Renal cortical epithelial cell (primary cell): ENCODE results near the gene ALDH1A2. TPM values are rescaled to one million over a fixed set of nuclear protein-coding genes. Genes with fewer than 3 reads are reported as not detected.

Source experiments
- DNase-seq: peaks from one replicate; pipeline ENCODE4 v3.0.0-alpha.2; 2011; ENCODE audit warnings: low read depth
- total RNA-seq: library from RNA; depleted of rRNA; stranded (reverse); fragments of >200 nt; gene quantifications from 2 replicates; pipeline ENCODE4 v1.2.3, GENCODE V29; 2014

The ALDH1A2 gene
- total RNA-seq, 1 donor from 2014 or later: 26.8 TPM

DNA sequence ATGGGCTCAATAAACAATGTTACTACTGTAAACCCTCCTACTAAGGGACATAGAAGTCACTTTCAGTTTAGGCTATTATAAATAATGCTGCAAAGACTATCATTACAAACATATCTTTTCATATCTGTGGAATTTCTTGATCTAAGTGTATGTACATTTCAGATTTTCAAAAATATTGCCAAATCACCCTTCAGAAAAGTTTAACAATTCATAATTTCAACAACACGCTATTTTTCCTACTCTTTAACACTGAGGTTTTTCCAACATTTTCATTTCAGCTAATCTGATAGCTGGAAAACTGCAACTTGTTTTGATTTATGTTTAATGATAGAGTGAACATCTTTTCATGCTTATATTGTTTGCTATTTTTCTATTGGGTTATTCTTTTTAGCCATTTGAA, 69.0 kb downstream of the ALDH1A2 start:
- DNase-seq: no peak

DNA sequence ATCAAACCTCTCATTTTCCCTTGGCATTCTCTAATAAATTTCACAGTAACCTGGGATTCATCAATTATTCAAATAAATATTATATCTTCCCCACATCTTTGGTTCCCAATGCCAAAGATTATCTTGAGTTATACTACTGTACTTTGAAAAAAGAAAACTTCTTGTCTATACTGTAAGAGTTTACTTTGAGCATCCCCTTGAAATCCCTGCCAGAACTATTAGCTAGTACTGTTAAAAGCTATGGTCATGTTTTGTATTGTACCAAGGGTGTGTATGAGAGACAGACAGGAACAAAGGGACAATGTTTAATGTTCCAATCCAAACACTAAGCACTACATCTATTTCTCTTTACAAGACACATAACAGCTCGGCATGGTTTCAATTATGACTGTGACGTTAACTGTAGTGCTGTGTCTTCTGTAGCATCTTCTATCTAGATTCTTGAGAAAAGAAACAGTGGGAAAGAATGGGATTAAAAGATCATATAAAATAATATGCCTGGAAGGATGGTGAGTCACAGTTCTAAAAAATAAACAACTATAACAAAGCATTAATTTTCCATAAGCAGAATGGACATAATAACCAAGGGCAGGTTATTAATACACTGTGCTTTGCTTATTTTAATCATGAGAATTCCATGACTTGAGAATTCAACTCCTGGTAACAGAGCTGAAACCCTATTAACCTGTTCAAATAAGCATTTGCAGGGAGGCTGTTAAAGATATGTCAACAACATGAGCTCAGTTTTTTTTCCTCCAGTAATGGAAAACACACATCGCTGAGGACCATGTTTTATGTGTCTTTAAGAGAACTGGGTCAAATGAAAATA, 71.1 kb downstream of the ALDH1A2 start:
- no peak for DNase-seq

DNA sequence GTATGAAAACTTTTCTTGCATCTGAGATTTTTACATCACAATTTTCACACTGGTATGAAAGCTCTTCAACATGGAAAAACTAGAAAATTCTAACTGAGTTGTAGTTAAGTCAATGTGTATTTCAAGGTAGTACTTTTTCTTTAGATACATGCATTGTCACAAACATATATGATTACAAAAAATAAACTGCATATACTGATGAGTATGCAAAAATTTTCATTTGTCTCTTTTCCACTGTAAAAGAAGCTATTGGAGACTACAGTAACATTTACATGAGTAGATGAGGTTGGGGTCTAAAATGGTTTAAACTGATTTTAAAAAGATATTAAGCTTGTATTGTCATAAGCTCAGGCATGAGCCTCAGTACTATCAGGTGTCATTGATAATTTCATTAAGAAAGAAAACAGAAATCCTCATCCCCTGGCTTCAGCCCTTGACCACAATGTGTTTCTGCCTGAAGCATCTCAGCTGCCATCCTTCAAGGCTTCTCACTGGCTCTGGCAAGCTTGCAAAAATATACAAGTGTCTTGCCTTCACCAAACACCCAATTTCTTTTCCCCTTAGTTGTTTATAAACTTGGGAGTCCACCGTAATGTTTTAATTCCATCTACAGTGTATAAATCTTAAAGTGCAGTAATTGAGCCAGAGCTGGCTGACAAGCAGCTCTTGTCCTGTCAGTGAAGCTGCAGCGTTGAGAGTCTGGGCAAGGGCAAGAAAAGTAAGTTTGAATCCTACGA, 71.9 kb downstream of the ALDH1A2 start:
- no peak for DNase-seq

DNA sequence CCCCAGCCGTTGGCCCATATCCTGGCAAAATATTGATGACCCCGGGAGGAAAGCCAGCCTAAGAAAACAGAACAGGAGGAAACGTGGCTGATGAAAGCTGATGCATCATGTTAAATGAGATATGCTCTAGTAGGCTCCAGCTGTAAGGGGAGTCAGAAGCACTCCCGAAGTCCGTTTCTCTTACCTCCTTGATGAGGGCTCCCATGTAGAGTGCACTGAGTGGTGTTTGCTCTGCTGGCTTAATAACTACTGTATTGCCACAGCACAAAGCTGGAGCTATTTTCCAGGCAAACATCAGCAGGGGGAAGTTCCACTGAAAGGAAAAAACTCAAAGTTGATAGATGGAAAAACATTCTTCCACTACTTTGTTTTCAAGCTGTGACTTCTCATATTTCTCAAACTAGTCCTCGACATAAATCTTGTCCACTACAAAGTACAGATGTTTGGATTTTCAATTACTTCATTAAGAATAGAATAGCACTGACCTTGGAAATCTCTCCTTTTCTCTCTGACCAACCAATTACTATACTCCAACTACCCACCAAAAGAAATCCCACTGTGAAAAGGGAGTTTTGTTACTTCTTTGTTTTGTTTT, 72.7 kb downstream of the ALDH1A2 start:
- no peak for DNase-seq

DNA sequence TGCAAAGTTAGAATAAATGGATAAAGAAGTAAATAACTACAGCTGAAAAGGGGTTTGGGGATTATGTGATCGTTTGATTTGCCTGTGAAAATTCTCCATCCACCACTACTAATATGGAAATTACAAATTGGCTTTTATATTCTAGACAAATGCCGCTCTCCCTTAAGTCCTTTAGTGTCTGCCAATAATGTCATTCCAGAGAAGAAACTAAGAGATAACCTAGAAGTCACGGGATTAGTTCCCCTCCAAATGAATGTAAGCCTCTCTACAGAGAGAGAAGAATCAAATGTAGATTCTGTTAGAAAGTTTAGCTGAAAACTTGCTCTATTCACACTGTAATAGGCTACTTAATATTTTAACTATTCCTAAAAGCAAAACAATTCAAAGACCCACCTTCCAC, 92.0 kb downstream of the ALDH1A2 start:
- DNase-seq: no peak

DNA sequence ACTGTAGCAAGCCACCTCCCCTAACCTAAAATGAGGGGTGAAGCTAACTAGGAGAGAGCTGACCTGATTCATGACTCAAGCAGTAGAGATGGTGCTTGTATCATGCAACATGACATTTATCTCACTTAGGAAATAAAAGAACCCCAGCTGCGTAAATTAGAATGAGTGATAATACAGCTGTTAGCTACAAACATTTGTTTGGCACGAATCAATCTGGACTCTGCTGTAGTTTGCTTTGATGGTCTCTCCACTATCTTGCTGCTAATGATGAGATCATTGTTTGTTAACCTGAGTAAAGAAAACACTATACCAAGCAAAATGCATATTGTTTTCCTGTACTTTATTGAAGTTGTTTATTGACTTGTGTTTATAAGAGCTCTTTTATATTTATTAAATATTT, 92.6 kb downstream of the ALDH1A2 start:
- DNase-seq: no peak

DNA sequence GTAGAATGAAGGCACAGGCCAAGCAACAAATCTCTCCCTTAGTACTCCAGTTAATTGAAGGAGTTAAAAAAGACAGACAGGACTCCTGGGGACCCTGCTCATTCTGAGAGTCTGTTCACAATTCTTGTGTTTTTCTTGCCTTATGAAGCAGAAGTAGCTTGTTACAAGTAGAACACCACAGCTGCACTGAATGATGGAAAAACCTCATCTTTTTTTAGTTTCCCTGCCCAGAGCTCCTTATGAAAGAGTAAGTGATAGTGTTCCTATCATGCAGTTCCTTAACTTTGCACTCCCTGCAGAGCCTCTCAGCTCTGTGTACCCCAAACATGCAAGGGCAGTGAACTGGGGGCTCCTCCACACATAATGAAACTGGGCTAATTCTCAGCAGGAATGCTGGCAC, 95.5 kb downstream of the ALDH1A2 start:
- DNase-seq: no peak

DNA sequence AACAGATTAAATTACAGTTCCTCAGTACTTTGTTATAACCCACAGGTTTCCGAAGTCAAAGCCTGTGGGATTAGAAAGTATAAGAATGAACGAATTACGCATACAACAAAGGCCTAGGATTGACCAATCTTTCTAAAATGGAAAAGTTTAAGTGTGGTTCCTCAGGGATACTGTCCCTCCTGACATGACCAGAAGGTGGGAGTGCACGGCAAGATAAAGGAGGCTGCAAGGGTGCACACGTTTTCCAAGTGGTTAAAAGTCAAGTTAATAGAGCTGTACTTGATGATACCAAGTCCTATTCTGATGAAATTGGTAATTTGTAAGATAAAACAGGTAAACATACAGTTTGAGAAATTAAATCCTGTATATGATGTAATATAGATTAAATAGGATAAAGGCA, 96.2 kb downstream of the ALDH1A2 start:
- peak; percentile 13 for DNase-seq

DNA sequence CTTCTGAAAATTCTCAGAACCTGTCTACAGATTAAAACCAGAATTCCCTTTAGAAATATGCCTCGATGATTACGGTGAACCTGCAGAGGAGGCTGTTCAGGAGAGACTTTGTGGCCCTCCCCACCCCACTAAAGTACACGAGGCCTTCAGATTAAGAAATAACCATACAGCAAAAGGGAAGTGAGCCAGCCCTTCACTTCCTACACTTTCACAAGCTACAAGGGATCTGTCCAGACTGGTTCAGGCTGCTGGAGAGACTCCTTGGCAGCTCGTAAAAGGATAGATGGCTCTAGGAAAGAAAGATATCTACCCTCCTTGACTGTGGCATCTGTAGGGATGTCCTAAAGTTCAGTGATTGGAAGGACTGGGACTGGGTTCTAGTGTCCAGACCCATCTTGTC, 102.6 kb downstream of the ALDH1A2 start:
- no peak for DNase-seq

DNA sequence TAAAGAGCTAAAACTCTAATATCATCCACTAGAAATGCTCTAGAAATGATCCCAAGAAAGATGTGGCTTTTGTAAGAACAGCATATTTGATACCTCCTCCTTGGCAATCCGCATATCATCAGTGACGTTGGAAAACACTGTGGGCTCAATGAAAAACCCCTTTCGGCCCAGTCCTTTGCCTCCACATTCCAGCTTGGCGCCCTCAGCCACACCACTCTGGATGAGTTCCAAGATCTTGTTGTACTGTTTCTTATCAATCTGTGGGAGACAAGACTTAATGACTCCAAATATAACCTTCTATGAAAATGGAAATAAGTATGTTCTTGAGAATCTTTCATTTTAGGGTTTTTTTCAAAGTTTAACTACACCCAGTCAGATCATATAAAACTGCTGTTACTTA, 103.6 kb downstream of the ALDH1A2 start:
- DNase-seq: no peak

DNA sequence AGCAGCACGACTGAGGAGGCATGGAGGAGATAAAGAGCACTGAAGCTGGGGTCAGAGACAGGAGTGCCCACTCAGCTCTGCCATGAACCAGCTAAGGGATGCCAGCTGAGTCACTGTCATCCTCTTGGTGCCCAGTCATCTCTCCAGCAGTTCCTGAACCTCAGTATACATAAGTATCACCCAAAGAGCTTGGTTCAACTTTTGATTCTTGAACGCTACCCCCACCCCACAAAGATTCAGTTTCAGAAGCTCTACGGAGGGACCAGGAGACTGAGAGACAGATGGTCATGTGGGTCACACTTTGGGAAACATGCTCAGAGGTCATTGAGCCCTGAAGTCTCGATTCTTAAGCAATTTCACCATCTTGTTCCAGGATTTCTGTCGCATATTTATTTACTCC, 108.4 kb downstream of the ALDH1A2 start:
- no peak for DNase-seq

DNA sequence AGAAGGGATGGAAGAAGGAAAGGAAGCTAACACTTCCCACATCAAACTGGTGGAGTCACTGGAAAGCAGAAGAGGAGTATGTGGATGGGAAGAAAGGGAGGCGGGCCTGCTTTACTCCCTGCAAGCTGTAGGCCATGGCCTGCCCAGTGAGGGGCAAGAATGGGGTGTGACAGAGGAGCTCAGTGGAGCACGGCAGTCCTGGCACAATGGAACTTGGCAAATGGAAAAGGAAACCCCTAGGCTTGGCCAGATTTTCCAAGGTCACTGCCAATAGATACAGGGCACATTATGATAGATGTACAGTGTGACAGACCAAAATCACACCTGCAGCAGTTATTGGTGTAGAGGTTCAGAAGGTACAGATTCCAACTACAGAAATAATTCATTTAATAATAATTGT, 111.6 kb downstream of the ALDH1A2 start:
- DNase-seq: no peak

DNA sequence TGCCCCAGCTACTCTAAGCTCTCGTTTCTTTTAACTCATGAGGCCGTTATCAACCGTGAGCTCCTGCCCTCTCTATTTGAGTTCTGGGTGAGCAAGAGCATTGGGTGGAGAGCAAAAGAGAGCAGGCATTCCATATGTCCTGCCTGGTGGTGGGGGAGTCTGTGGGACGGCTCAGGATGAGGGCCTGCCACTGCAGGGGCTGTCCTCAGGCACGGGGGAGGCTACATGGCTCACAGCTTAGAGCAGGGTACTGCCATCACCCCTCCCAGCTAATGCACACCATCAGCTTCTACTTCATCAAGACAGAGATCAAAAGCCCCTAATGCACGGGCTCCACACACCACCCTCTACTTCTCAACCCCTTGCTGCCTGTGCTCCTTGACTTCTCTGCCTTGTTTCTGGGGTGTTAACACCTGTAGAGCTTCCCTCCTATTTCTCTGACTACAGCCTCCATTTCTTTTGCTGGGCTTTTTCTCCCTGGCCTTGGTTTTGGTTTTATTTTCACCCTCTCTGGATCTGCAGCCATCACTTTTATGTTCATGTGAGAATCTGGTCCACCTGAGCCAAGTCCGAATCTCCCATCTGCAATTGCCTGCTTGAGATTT, 114.1 kb downstream of the ALDH1A2 start:
- DNase-seq: no peak

DNA sequence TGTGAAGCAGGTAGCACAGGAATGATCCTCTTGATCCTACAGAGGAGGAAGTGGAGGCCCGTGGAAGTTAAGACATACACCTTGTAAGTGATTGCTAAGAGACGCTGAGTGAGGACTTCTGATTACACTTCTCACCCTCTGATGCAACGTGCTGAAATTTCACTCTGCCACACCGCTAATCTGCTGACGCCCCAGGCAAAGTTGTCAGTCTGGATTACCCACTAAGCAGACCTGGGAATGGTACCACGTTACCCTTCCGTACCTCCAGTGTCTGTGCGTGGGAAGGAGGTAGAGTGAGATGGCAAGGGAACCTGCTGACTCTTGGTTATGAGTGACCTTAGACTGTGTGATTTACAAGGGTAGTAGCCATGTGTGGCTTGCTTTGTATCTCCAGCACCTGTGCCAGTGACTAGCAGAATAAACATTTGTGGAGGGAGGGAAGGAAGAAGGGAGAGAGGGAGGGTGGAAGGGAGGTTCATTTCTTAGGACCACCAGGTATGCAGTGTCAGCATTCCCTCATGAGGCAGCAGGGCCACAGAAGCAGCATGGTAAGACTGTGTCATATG, 115.0 kb downstream of the ALDH1A2 start:
- no peak for DNase-seq

DNA sequence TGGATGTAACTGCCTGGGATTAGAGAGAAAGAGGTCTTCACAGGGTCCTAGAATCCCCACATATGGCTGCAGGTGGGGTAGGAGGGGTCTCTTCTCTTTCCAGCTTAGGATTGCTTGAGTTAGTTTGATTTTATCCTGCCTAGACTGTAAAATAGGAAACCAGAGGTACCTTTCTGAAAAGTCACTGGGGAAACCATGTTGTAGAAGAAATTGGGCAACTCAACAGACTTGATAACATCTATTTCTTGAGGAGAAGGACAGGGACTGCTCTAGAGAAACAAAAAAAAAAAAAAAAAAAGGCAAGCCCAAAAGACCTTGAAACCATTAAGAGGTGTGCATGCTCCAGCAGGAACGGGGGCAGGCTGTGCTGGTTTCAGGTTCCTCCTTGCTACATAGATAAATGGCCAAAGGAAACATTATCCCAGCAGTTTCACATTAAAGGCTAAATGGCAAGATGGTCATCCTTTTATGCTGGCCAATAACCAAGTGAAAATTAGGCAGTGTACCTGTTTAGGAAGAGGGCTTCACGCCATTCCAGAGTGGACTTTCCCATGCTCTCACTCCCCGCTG, 116.1 kb downstream of the ALDH1A2 start:
- no peak for DNase-seq

DNA sequence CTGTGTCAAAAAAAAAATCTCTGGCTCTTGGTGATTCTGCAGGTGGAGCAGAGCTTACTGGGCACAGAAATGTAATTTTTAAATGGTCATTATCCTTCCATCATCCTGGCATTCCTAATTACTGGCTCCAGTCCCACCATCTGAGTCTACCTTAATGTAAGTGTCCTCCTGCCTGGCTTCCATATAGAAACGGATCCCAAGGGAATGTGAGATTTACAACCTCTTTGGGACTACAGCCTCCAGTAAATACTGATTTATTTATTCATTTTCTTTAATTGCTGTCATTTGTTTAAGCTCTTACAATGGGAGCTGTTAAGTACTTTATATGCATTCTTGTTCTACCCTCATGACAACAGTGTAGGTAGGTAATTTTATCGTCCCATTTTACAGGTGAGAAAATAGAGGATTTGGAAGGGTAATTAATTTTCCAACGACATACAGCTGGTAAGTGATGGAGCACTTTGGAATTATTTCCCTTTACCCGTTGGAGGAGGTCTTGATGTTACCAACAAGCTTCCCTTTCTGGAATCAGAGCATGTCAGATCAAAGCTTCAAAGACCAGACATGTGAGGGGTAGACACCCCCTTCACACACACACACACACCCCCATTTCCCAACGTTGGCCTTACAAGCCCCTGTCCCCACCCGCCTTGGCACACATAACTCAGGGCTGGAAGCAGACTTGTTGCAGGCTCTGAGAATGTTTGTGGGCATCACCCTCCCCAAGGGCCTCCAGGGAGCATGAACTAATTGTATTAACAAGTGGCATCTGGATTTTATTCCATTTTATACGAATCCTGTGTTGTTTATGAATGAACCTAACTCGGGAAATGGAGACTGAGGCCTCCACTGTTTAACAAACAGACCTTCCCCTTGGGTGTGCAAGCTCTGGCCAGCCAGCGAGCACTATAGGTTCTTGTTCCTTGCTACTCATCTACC, 116.9 kb downstream of the ALDH1A2 start:
- no peak for DNase-seq

DNA sequence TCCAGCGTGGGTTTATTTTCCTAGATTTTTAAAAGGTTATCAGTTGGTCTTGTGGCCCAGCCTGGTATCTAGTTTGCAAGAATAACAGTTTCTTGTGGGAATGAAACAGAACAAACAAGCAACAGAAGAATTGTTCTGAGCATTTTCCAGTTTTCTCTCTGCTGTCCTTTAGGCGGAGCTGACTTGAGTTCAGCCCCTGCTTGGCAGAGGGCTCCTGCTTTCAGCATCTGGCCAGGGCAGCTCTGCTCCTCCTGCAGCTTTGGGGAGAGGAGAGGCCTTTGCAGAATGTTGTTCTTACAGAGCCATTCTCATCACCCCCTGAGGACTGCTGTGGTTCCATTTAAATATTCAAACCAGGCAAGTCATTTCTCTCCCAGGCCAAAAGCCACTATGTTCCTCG, 117.7 kb downstream of the ALDH1A2 start:
- DNase-seq: no peak

DNA sequence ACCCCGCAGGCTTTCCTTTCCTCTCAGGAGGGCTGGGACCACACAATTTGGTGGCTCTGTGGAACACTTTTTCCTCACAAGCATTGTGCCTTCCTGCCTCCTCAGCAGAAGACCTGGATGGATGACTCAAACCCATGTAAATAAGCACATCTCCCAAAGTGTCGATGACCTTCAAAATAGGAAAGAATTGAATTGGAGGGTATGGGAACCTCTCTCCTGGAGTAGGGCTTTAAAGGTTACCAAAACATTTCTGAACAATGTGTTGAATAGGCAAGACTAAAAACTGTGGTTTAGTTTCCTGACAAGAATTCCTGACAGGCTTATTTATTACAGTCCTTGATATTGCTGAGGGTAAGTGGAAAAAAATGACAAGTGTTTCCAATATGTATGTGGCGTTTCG, 118.2 kb downstream of the ALDH1A2 start:
- DNase-seq: no peak

DNA sequence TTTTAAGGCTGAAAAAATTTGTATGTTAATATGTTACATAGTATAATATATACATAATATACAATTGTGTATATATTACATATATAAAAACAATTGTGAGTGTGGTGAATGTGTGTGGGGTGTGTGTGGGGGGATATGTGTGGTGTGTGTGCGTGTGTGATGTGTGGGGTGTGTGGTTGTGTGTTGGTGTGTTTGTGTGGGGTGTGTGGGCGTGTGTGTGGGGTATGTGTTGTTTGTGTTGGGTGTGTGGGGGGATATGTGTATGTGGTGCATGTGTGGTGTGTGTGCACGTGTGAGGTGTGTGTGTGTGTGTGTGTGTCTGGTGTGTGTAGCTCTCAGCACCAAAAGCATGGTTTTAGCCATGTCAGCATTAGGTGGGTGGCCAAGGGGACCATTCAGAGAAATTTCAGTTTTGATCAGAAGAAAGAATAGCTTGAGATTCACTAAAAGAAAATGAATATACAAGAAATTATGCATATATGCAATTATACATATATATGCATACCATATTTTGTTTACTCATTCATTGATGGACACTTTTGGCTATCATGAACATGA, 118.9 kb downstream of the ALDH1A2 start:
- DNase-seq: no peak

DNA sequence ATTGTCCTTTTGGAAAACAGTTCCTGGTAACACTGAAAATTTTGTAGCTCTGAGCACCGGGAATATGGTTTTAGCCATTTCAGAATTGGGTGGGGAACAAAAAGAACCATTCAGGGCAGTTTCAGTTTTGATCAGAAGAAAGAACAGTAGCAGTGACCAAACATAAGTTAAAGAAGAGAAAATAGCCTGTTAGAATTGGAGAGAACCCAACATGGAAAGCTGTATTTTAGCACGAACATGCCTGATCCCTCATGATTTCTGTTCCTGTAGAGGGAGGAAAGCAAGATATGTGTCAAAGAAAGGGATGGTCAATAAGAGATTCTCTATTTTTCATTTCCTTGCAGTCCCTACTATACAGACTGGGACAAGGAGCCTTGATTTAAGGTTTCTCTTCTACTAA, 119.9 kb downstream of the ALDH1A2 start:
- DNase-seq: no peak
